Measurements from ENCODE around the gene GNLY.

The GNLY gene

DNA sequence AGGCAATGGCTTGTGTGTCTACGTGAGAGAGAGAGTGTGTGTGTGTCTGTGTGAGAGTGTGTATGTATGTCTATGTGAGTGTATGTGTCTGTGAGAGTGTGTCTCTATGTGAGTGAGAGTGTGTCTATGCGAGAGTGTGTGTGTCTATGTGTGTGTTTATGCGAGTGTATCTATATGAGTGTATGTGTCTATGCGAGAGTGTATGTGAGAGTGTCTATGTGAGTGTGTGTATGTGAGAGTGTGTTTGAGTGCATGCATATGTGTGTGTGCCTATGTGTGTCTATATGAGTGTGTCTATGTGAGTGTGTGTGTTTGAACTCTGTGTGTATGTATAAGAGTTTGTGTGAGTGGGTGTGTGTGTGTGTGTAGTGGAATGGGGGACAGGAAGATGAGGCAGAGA lies 9.8 kb upstream of the GNLY start:
- H3K4me3 ChIP-seq (ENCODE audit: control insufficient read depth, low read depth, low read length): no peak overlapping the region
- no peak for DNase-seq (ENCODE audit: low read depth)
- TF ChIP-seq, protein P1, sequence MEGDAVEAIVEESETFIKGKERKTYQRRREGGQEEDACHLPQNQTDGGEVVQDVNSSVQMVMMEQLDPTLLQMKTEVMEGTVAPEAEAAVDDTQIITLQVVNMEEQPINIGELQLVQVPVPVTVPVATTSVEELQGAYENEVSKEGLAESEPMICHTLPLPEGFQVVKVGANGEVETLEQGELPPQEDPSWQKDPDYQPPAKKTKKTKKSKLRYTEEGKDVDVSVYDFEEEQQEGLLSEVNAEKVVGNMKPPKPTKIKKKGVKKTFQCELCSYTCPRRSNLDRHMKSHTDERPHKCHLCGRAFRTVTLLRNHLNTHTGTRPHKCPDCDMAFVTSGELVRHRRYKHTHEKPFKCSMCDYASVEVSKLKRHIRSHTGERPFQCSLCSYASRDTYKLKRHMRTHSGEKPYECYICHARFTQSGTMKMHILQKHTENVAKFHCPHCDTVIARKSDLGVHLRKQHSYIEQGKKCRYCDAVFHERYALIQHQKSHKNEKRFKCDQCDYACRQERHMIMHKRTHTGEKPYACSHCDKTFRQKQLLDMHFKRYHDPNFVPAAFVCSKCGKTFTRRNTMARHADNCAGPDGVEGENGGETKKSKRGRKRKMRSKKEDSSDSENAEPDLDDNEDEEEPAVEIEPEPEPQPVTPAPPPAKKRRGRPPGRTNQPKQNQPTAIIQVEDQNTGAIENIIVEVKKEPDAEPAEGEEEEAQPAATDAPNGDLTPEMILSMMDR (IDR thresholded peaks at IDR 0.05; ENCODE audit: control insufficient read depth, insufficient read depth, low read depth, low read length, missing control alignments): no peak

DNA sequence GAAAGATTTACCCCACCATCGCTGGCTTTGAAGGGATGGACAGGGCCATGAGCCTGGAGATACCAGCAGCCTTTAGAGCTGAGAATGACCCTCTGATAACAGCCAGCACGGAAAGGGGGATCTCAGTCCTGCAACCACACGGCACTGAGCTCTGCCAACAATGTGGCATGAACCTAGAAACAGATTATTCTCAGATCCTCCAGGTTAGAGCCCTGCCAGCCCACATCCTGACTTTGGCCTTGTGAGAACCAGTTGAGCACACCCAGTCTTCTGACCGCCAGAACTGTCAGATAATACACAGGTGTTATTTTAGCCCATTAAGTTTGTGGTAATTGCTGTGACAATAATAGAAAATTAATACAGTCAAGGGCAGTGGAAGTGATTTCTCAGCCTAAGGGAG lies 9.4 kb upstream of the GNLY start:
- H3K4me3 ChIP-seq (ENCODE audit: control insufficient read depth, low read depth, low read length): no peak overlapping the region
- no peak for DNase-seq (ENCODE audit: low read depth)
- TF ChIP-seq, protein P1 (IDR thresholded peaks at IDR 0.05; ENCODE audit: control insufficient read depth, insufficient read depth, low read depth, low read length, missing control alignments): no peak

DNA sequence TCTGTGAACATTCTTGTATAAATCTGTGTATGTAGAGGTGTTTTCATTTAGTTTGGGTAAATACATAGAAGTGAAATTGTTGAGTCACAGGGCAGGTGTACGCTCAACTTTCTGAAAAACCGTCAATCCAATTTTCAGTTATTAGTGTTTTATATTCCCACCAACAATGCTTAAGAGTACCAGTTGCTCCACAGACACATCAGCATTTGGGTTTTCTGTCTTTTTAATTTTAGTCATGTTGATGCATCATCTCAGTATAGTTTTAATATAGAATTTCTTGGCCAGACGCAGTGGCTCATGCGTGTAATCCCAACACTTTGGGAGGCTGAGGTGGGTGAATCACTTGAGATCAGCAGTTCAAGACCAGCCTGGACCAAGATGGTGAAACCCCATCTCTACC lies 3.2 kb upstream of the GNLY start:
- no peak for DNase-seq (ENCODE audit: low read depth)
- TF ChIP-seq, protein P1 (IDR thresholded peaks at IDR 0.05; ENCODE audit: control insufficient read depth, insufficient read depth, low read depth, low read length, missing control alignments): no peak
- H3K4me3 ChIP-seq (ENCODE audit: control insufficient read depth, low read depth, low read length): no peak overlapping the region

DNA sequence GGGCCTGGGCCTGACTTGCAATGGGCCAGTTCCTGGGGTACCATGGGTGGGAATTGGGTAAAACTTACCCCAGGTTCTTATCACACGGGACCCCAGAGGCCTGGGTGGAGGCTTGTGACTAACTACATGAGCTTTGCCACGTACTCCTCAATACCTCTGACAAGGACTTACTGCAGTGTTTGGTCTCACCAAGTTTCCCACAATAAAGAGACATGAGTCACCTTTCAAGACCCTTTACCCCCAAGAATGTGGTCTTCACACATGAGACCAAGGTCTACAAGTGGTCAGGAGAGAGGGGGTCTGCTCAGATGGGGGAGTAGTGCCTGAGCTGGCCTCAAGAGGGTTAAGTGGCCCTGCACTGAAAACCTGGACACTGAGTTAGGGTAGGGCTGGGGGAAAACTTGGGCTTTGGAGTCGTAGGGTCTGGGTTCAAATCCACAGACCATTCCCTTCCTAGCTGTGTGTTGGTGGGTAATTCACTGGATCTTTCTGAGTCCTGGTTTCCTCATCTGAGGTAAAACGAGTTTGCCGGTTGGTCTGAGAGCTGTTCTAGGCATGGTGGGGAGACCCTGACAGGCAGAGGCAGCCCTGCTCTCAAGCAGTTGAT lies 2.0 kb upstream of the GNLY start:
- no peak overlapping the region for H3K4me3 ChIP-seq (ENCODE audit: control insufficient read depth, low read depth, low read length)

DNA sequence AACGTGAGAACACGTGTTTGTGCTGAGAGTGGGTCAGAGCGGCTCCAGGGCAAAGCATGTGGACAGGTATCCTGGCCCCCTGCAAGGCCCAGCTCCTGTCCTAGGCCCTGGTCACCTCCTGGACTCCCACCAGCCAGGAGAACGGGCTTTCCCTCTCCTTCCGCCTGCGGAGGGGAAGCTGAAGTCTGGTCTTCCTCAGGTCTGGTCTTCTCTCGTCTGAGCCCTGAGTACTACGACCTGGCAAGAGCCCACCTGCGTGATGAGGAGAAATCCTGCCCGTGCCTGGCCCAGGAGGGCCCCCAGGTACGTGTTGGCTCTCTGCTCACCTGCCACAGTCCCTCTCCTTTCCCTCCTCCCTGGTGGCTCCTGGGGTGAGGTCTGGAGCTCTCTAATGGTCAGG lies 963 bp downstream of the GNLY start:
- DNase-seq (ENCODE audit: low read depth): no peak
- TF ChIP-seq, protein P1 (IDR thresholded peaks at IDR 0.05; ENCODE audit: control insufficient read depth, insufficient read depth, low read depth, low read length, missing control alignments): no peak

More for the DNA sequence above, 2.0 kb upstream of the GNLY start:
- TF ChIP-seq, protein P1 (IDR thresholded peaks at IDR 0.05; ENCODE audit: control insufficient read depth, insufficient read depth, low read depth, low read length, missing control alignments): no peak
- DNase-seq (ENCODE audit: low read depth): no peak

DNA sequence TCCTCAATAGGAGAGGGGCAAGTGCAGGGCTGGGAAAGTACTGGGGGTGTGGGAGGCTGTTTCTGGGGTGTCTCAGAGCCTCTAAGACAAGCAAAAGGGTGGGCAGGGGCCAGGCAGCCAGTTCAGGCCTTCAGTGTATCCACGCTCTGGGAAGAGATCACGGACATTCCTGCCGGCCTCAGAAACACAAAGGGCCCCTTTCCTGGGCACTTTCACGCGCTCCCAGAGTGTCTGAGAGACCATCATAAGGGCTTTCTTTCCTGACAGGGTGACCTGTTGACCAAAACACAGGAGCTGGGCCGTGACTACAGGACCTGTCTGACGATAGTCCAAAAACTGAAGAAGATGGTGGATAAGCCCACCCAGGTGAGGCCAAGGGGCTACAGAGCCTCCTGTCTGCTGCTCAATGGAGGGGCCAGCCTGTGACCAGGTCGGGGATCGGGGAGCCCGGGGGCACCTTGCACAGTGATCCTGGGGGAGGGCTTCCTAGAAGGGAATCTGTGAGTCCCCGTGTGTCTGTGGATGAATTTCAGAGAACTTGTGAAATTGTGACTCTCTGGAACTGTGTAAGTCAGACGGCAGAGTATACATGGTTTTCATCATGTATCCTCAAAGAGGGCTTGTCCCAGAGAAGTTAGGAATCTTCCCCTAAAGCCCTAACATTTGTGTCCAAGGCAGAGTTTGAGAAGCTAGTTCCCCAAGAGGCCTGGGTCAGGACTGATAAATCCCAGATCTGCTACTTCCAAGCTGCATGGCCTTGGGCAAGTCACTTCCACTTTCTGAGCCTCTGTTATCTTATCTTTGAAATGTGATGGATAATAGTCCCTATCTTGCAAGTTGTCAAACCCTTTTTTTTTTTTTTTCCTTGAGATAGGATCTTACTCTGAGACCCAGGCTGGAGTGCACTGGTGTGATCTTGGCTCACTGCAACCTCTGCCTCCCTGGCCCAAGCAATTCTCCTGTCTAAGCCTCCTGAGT lies 1.8 kb downstream of the GNLY start:
- TF ChIP-seq, protein P1 (IDR thresholded peaks at IDR 0.05; ENCODE audit: control insufficient read depth, insufficient read depth, low read depth, low read length, missing control alignments): no peak
- no peak overlapping the region for H3K4me3 ChIP-seq (ENCODE audit: control insufficient read depth, low read depth, low read length)
- DNase-seq (ENCODE audit: low read depth): no peak

More for the DNA sequence above, 963 bp downstream of the GNLY start:
- no peak overlapping the region for H3K4me3 ChIP-seq (ENCODE audit: control insufficient read depth, low read depth, low read length)

All from AG09309 (cell line).